ENCODE results near the gene SSTR1. TPM values are rescaled to one million over a fixed set of nuclear protein-coding genes. Genes with fewer than 3 reads are reported as not detected.

SSTR1 gene
- total and polyA plus RNA-seq, 2 donors (not counting 3 experiments of a cell fraction or from before 2014, with no cell fraction given) = 1.4 to 1.9 TPM

- H4K20me1 ChIP-seq (replicated peaks; ENCODE audit: control insufficient read depth, extremely low read depth, insufficient read depth, low read length) = peaks cover 16% of the 10 kb centered on the region
- TF ChIP-seq MYC (IDR thresholded peaks at IDR 0.05; ENCODE audit: low read depth, low read length) (no peak), POLR2A (IDR thresholded peaks at IDR 0.05; ENCODE audit: low read depth, low read length) (peak; percentile 33)
- no peaks in the 10 kb centered on the region for H3K27me3 ChIP-seq (ENCODE audit: control insufficient read depth in 2 of 2, insufficient read depth in 2 of 2, low read length in 2 of 2)
- intact Hi-C loops (cut with micrococcal nuclease) = loop anchor here (1.0 kb wide), 1 partner anchor 348 kb away; no protein-coding TSS in a partner anchor
- peak overlapping the region; percentile 89 for H3K27ac ChIP-seq (ENCODE audit: insufficient read depth, low read depth, low read length)
- peak overlapping the region; percentile 86 to 100 (median 99) for H3K4me3 ChIP-seq (replicated peaks in 1 of 3; ENCODE audit: insufficient read depth in 1 of 3, low read depth in 1 of 3, low read length in 3 of 3)
- peaks cover 2% of the 10 kb centered on the region for H3K9me1 ChIP-seq (replicated peaks; ENCODE audit: control insufficient read depth, extremely low read depth, insufficient read depth, low read length)
- H3K9ac ChIP-seq (replicated peaks; ENCODE audit: extremely low read depth, insufficient read depth, low read length) = peak overlapping the region; percentile 99
- peaks cover 7 to 23% of the 10 kb centered on the region in 2 experiments for H3K36me3 ChIP-seq (ENCODE audit: control insufficient read depth in 2 of 2, extremely low read depth in 1 of 2, insufficient read depth in 2 of 2, low read length in 2 of 2)
- no peaks in the 10 kb centered on the region for H3K9me3 ChIP-seq (replicated peaks; ENCODE audit: control insufficient read depth, insufficient read depth, low read length)
- peak; percentile 18 for FAIRE-seq
- BruUV-seq (replicated peaks) = TSS peak; percentile 2
- H3K4me2 ChIP-seq (ENCODE audit: insufficient read depth, low read length) = peak overlapping the region; percentile 99
- peaks cover 33% of the 10 kb centered on the region for H3K4me1 ChIP-seq (ENCODE audit: control insufficient read depth, extremely low read depth, insufficient read depth, low read length)
- ChIA-PET POLR2A (interaction anchor here (0.7 to 1.2 kb wide), 4 partner anchors 39 to 348 kb away, joined by 3 to 5 read pairs (median 3); no protein-coding TSS in a partner anchor), CTCF (interaction anchor here (0.8 to 10.5 kb wide), 6 partner anchors 41 to 353 kb away, joined by 3 to 120 read pairs (median 5); no protein-coding TSS in a partner anchor)
- no peak overlapping the region for H2AFZ ChIP-seq (ENCODE audit: low read depth, low read length)
- peak; percentile 78 for DNase-seq (ENCODE audit: low read depth, low spot score)
- dilution Hi-C loops (cut with MboI; ENCODE audit: extremely low pct_ligation_motif_present, low sequenced_read_pairs) = no loop called here
- peaks cover 82% of the 10 kb centered on the region for H3K79me2 ChIP-seq (ENCODE audit: control insufficient read depth, insufficient read depth, low read length)
These were observed 44.5 kb downstream of the SSTR1 start for GRCh38 chr14:38252066-38252710.

GRCh38 chr14:38253676-38254075, 46.0 kb downstream of the SSTR1 start:
- peaks cover 6 to 18% of the 10 kb centered on the region in 2 experiments for H3K36me3 ChIP-seq (ENCODE audit: control insufficient read depth in 2 of 2, extremely low read depth in 1 of 2, insufficient read depth in 2 of 2, low read length in 2 of 2)
- H3K4me3 ChIP-seq (replicated peaks in 1 of 3; ENCODE audit: insufficient read depth in 1 of 3, low read depth in 1 of 3, low read length in 3 of 3) = peak overlapping the region; percentile 86 to 100 (median 99)
- peak overlapping the region; percentile 89 for H3K27ac ChIP-seq (ENCODE audit: insufficient read depth, low read depth, low read length)
- no peaks in the 10 kb centered on the region for H3K27me3 ChIP-seq (ENCODE audit: control insufficient read depth in 2 of 2, insufficient read depth in 2 of 2, low read length in 2 of 2)
- intact Hi-C loops (cut with micrococcal nuclease) (no loop called here), dilution Hi-C loops (cut with MboI; ENCODE audit: extremely low pct_ligation_motif_present, low sequenced_read_pairs) (no loop called here)
- peak overlapping the region; percentile 99 for H3K9ac ChIP-seq (replicated peaks; ENCODE audit: extremely low read depth, insufficient read depth, low read length)
- CTCF ChIA-PET = interaction anchor here (1.2 to 10.5 kb wide), 6 partner anchors 37 to 351 kb away, joined by 3 to 120 read pairs (median 6); no protein-coding TSS in a partner anchor
- peak; percentile 43 for DNase-seq (ENCODE audit: low read depth, low spot score)
- H3K4me2 ChIP-seq (ENCODE audit: insufficient read depth, low read length) = peak overlapping the region; percentile 99
- H3K79me2 ChIP-seq (ENCODE audit: control insufficient read depth, insufficient read depth, low read length) = peaks cover 70% of the 10 kb centered on the region
- H3K9me1 ChIP-seq (replicated peaks; ENCODE audit: control insufficient read depth, extremely low read depth, insufficient read depth, low read length) = no peaks in the 10 kb centered on the region
- TF ChIP-seq GATA2 (IDR thresholded peaks at IDR 0.05; ENCODE audit: insufficient read depth, insufficient read length, low read depth, low read length) (no peak), JUN (IDR thresholded peaks at IDR 0.05; ENCODE audit: borderline replicate concordance, insufficient read depth, insufficient read length, low read depth) (no peak), POLR2A (IDR thresholded peaks at IDR 0.05; ENCODE audit: low read depth, low read length) (no peak), MAX (IDR thresholded peaks at IDR 0.05; ENCODE audit: insufficient read depth, insufficient read length) (no peak), FOS (IDR thresholded peaks at IDR 0.05; ENCODE audit: borderline replicate concordance, insufficient read depth, low read length) (no peak), MYC (IDR thresholded peaks at IDR 0.05; ENCODE audit: low read depth, low read length) (no peak), POLR2AphosphoS5 (IDR thresholded peaks at IDR 0.05; ENCODE audit: insufficient read depth, low read depth, low read length) (no peak), CTCF (IDR thresholded peaks at IDR 0.05; ENCODE audit: extremely low read depth in 1 of 2, insufficient read depth in 1 of 2, low read depth in 1 of 2, low read length in 2 of 2) (no peak), EZH2 (IDR thresholded peaks at IDR 0.05; ENCODE audit: borderline replicate concordance, low read depth, low read length, severe bottlenecking) (no peak)
- peaks cover 42% of the 10 kb centered on the region for H3K4me1 ChIP-seq (ENCODE audit: control insufficient read depth, extremely low read depth, insufficient read depth, low read length)
- H3K9me3 ChIP-seq (replicated peaks; ENCODE audit: control insufficient read depth, insufficient read depth, low read length) = no peaks in the 10 kb centered on the region
- POLR2A ChIA-PET = no interaction called here
- peaks cover 9% of the 10 kb centered on the region for H4K20me1 ChIP-seq (replicated peaks; ENCODE audit: control insufficient read depth, extremely low read depth, insufficient read depth, low read length)
- FAIRE-seq = no peak
- no TSS peak for BruUV-seq (replicated peaks)
- H2AFZ ChIP-seq (ENCODE audit: low read depth, low read length) = no peak overlapping the region
